ENCODE results near the gene BTBD7. TPM values are rescaled to one million over a fixed set of nuclear protein-coding genes. Genes with fewer than 3 reads are reported as not detected.

BTBD7 gene
- total and polyA plus RNA-seq, 2 donors (not counting 3 experiments of a cell fraction or from before 2014, with no cell fraction given) = 20.9 to 50.2 TPM

- no peaks in the 10 kb centered on the region for H3K9me3 ChIP-seq (replicated peaks; ENCODE audit: control insufficient read depth, insufficient read depth, low read length)
- BruUV-seq (replicated peaks) = no TSS peak
- H4K20me1 ChIP-seq (replicated peaks; ENCODE audit: control insufficient read depth, extremely low read depth, insufficient read depth, low read length) = peaks cover 5% of the 10 kb centered on the region
- intact Hi-C loops (cut with micrococcal nuclease) = no loop called here
- H3K9ac ChIP-seq (replicated peaks; ENCODE audit: extremely low read depth, insufficient read depth, low read length) = no peak overlapping the region
- dilution Hi-C loops (cut with MboI; ENCODE audit: extremely low pct_ligation_motif_present, low sequenced_read_pairs) = no loop called here
- no peaks in the 10 kb centered on the region for H3K27me3 ChIP-seq (ENCODE audit: control insufficient read depth in 2 of 2, insufficient read depth in 2 of 2, low read length in 2 of 2)
- H3K4me3 ChIP-seq (replicated peaks in 1 of 3; ENCODE audit: insufficient read depth in 1 of 3, low read depth in 1 of 3, low read length in 3 of 3) = no peak overlapping the region
- POLR2A ChIA-PET = no interaction called here
- H3K9me1 ChIP-seq (replicated peaks; ENCODE audit: control insufficient read depth, extremely low read depth, insufficient read depth, low read length) = no peaks in the 10 kb centered on the region
- no peak for FAIRE-seq
- no peak overlapping the region for H3K4me2 ChIP-seq (ENCODE audit: insufficient read depth, low read length)
- peaks cover 21% of the 10 kb centered on the region for H3K4me1 ChIP-seq (ENCODE audit: control insufficient read depth, extremely low read depth, insufficient read depth, low read length)
- no peak overlapping the region for H2AFZ ChIP-seq (ENCODE audit: low read depth, low read length)
- peaks cover 100% of the 10 kb centered on the region for H3K79me2 ChIP-seq (ENCODE audit: control insufficient read depth, insufficient read depth, low read length)
- H3K36me3 ChIP-seq (ENCODE audit: control insufficient read depth in 2 of 2, extremely low read depth in 1 of 2, insufficient read depth in 2 of 2, low read length in 2 of 2) = no peaks in the 10 kb centered on the region
- TF ChIP-seq POLR2A (IDR thresholded peaks at IDR 0.05; ENCODE audit: low read depth, low read length) (no peak), GATA2 (IDR thresholded peaks at IDR 0.05; ENCODE audit: insufficient read depth, insufficient read length, low read depth, low read length) (no peak), MAX (IDR thresholded peaks at IDR 0.05; ENCODE audit: insufficient read depth, insufficient read length) (no peak), JUN (IDR thresholded peaks at IDR 0.05; ENCODE audit: borderline replicate concordance, insufficient read depth, insufficient read length, low read depth) (no peak), EZH2 (IDR thresholded peaks at IDR 0.05; ENCODE audit: borderline replicate concordance, low read depth, low read length, severe bottlenecking) (no peak), FOS (IDR thresholded peaks at IDR 0.05; ENCODE audit: borderline replicate concordance, insufficient read depth, low read length) (no peak), MYC (IDR thresholded peaks at IDR 0.05; ENCODE audit: low read depth, low read length) (no peak), POLR2AphosphoS5 (IDR thresholded peaks at IDR 0.05; ENCODE audit: insufficient read depth, low read depth, low read length) (no peak)
- TF ChIP-seq, protein P1, sequence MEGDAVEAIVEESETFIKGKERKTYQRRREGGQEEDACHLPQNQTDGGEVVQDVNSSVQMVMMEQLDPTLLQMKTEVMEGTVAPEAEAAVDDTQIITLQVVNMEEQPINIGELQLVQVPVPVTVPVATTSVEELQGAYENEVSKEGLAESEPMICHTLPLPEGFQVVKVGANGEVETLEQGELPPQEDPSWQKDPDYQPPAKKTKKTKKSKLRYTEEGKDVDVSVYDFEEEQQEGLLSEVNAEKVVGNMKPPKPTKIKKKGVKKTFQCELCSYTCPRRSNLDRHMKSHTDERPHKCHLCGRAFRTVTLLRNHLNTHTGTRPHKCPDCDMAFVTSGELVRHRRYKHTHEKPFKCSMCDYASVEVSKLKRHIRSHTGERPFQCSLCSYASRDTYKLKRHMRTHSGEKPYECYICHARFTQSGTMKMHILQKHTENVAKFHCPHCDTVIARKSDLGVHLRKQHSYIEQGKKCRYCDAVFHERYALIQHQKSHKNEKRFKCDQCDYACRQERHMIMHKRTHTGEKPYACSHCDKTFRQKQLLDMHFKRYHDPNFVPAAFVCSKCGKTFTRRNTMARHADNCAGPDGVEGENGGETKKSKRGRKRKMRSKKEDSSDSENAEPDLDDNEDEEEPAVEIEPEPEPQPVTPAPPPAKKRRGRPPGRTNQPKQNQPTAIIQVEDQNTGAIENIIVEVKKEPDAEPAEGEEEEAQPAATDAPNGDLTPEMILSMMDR (IDR thresholded peaks at IDR 0.05; ENCODE audit: extremely low read depth in 1 of 2, insufficient read depth in 1 of 2, low read depth in 1 of 2, low read length in 2 of 2) = no peak
- DNase-seq (ENCODE audit: low read depth, low spot score) = no peak
- H3K27ac ChIP-seq (ENCODE audit: insufficient read depth, low read depth, low read length) = no peak overlapping the region
- CTCF ChIA-PET = interaction anchor here (1.2 kb wide), 1 partner anchor 8 kb away, joined by 3 read pairs; no protein-coding TSS in a partner anchor
Observed at GRCh38 chr14:93326196-93326595, 6.6 kb downstream of the BTBD7 start.

Measured in endothelial cell of umbilical vein (primary cell).